ENCODE data around the gene TTLL11. TPM values are rescaled to one million over a fixed set of nuclear protein-coding genes. Genes with fewer than 3 reads are reported as not detected.

TTLL11 gene
- total and polyA plus RNA-seq, 2 experiments from 2014 or later, result 0.57 to 1.4 TPM

GRCh38 chr9:121839726-121840500 lies 253.2 kb downstream of the TTLL11 start (continued):
- TF ChIP-seq STAT1 (IDR thresholded peaks at IDR 0.05; ENCODE audit: unreplicated experiment) (no peak), ETS1 (IDR thresholded peaks at IDR 0.05) (no peak), ZNF331 (CRISPR knock-in tag; IDR thresholded peaks at IDR 0.05; ENCODE audit: low read depth) (no peak), ZNF114 (CRISPR knock-in tag; IDR thresholded peaks at IDR 0.05) (no peak), CREB1 (CRISPR knock-in tag; IDR thresholded peaks at IDR 0.05; ENCODE audit: low read depth) (no peak), JUNB (IDR thresholded peaks at IDR 0.05; ENCODE audit: unreplicated experiment) (no peak), EZH2 (IDR thresholded peaks at IDR 0.05; ENCODE audit: low read depth, unreplicated experiment) (no peak)

GRCh38 chr9:121838746-121839669 lies 254.1 kb downstream of the TTLL11 start:
- Mint-ChIP-seq H3K4me3 (no peak overlapping the region), H3K36me3 (ENCODE audit: low read depth) (no peaks in the 10 kb centered on the region), H3K27me3 (ENCODE audit: insufficient read depth, low read depth, poor library complexity) (peaks cover 3% of the 10 kb centered on the region), H3K4me1 (no peaks in the 10 kb centered on the region), H3K9me3 (no peaks in the 10 kb centered on the region), H3K27ac (no peak overlapping the region)
- peak overlapping the region; percentile 56; the same call in 1 of the 2 replicates for H2AFZ ChIP-seq
- no peaks in the 10 kb centered on the region for H4K20me1 ChIP-seq (replicated peaks; ENCODE audit: insufficient read depth)
- H3F3A ChIP-seq (replicated peaks; ENCODE audit: low read depth), result no peaks in the 10 kb centered on the region
- no peaks in the 10 kb centered on the region for H3K27me3 ChIP-seq (ENCODE audit: insufficient read depth)
- DNase-seq (ENCODE audit: low spot score) (peak; percentile 51), ATAC-seq (peak; percentile 84)
- H3K9me2 ChIP-seq (ENCODE audit: insufficient read depth), result no peaks in the 10 kb centered on the region
- no peak overlapping the region for H3K4me2 ChIP-seq
- TF ChIP-seq EZH2phosphoT487 (IDR thresholded peaks at IDR 0.05; ENCODE audit: unreplicated experiment), result no peak
- peak; percentile 28 to 49; a peak in 3 of 4 replicates for TF ChIP-seq CTCF (conservative IDR thresholded peaks at IDR 0.05; ENCODE audit: low read depth in 2 of 2)
- TF ChIP-seq ZNF114 (CRISPR knock-in tag; IDR thresholded peaks at IDR 0.05), result no peak
- no peak for TF ChIP-seq EZH2 (IDR thresholded peaks at IDR 0.05; ENCODE audit: low read depth, unreplicated experiment)
- no peak overlapping the region for H3K27ac ChIP-seq (ENCODE audit: low read depth)
- no peaks in the 10 kb centered on the region for H3K36me3 ChIP-seq (ENCODE audit: insufficient read depth)
- no peak overlapping the region for H3K4me3 ChIP-seq
- H3K79me2 ChIP-seq (replicated peaks; ENCODE audit: insufficient read depth), result no peaks in the 10 kb centered on the region
- peaks cover 9% of the 10 kb centered on the region; the same call in 1 of the 2 replicates for H3K4me1 ChIP-seq (ENCODE audit: insufficient read depth)
